Body of pancreas (tissue), 4 donors: ENCODE data around the gene EIF3K.
"Not testable (repeated sequence)": the region's sequence is repeated elsewhere in the genome, so short reads cannot be mapped to it uniquely, and the experiment has no call there.

Source experiments
- CTCF ChIP-seq, 7 experiments: fragments of 450-650 bp in 4 of 7; fragments of 200-600 bp in 3 of 7; sonication (generic) in 3 of 7; IDR thresholded peaks; one replicate each; pipeline ENCODE4 v1.5.1; 2016 to 2019; ENCODE audit warnings: antibody characterized with exemption in 7 of 7
- POLR2A ChIP-seq, 3 donors: fragments of 450-650 bp; IDR thresholded peaks; one replicate each; pipeline ENCODE4 v1.6.1; 2016; ENCODE audit warnings: antibody characterized with exemption in 3 of 3, mild to moderate bottlenecking in 2 of 3

- not testable (repeated sequence) for TF ChIP-seq CTCF, POLR2A (IDR thresholded peaks at IDR 0.05)
Measured at GRCh38 chr19:38631811-38632475, 13.0 kb downstream of the EIF3K start.
